ENCODE measurements around the gene IMMP2L. TPM values are rescaled to one million over a fixed set of nuclear protein-coding genes. Genes with fewer than 3 reads are reported as not detected.

The IMMP2L gene
- total RNA-seq, 1 donor from 2014 or later, result 29.7 TPM

GRCh38 chr7:110889335-110889734 lies 673.0 kb downstream of the IMMP2L start:
- Mint-ChIP-seq H3K36me3 (ENCODE audit: insufficient read depth) (no peaks in the 10 kb centered on the region), H3K4me1 (ENCODE audit: low read depth) (peaks cover 1% of the 10 kb centered on the region), H3K9me3 (ENCODE audit: low read depth) (peaks cover 3% of the 10 kb centered on the region), H3K27me3 (no peaks in the 10 kb centered on the region), H3K27ac (no peak overlapping the region), H3K4me3 (ENCODE audit: low read depth) (no peak overlapping the region)
- no peak for DNase-seq (ENCODE audit: low spot score, unreplicated experiment)
- no peak for TF ChIP-seq CTCF (IDR thresholded peaks at IDR 0.05; ENCODE audit: unreplicated experiment)

GRCh38 chr7:110888641-110889040 lies 673.7 kb downstream of the IMMP2L start:
- no peak overlapping the region for H3K4me3 Mint-ChIP-seq (ENCODE audit: low read depth)
- H3K27ac Mint-ChIP-seq, result no peak overlapping the region
- no peak for TF ChIP-seq CTCF (IDR thresholded peaks at IDR 0.05; ENCODE audit: unreplicated experiment)
- H3K9me3 Mint-ChIP-seq (ENCODE audit: low read depth), result no peaks in the 10 kb centered on the region
- H3K4me1 Mint-ChIP-seq (ENCODE audit: low read depth), result peaks cover 1% of the 10 kb centered on the region
- DNase-seq (ENCODE audit: low spot score, unreplicated experiment), result no peak
- H3K36me3 Mint-ChIP-seq (ENCODE audit: insufficient read depth), result no peaks in the 10 kb centered on the region
- H3K27me3 Mint-ChIP-seq, result no peaks in the 10 kb centered on the region

GRCh38 chr7:110885474-110885873 lies 676.8 kb downstream of the IMMP2L start:
- no peak overlapping the region for H3K27ac Mint-ChIP-seq
- no peaks in the 10 kb centered on the region for H3K9me3 Mint-ChIP-seq (ENCODE audit: low read depth)
- TF ChIP-seq CTCF (IDR thresholded peaks at IDR 0.05; ENCODE audit: unreplicated experiment), result no peak
- no peaks in the 10 kb centered on the region for H3K27me3 Mint-ChIP-seq
- H3K36me3 Mint-ChIP-seq (ENCODE audit: insufficient read depth), result no peaks in the 10 kb centered on the region
- no peak for DNase-seq (ENCODE audit: low spot score, unreplicated experiment)
- peaks cover 1% of the 10 kb centered on the region for H3K4me1 Mint-ChIP-seq (ENCODE audit: low read depth)
- H3K4me3 Mint-ChIP-seq (ENCODE audit: low read depth), result no peak overlapping the region

- Mint-ChIP-seq H3K27ac (no peak overlapping the region), H3K9me3 (ENCODE audit: low read depth) (no peaks in the 10 kb centered on the region), H3K4me1 (ENCODE audit: low read depth) (peaks cover under 1% of the 10 kb centered on the region), H3K27me3 (no peaks in the 10 kb centered on the region), H3K4me3 (ENCODE audit: low read depth) (no peak overlapping the region), H3K36me3 (ENCODE audit: insufficient read depth) (no peaks in the 10 kb centered on the region)
- no peak for DNase-seq (ENCODE audit: low spot score, unreplicated experiment)
- no peak for TF ChIP-seq CTCF (IDR thresholded peaks at IDR 0.05; ENCODE audit: unreplicated experiment)
Observed at GRCh38 chr7:110881721-110882120, 680.6 kb downstream of the IMMP2L start.

GRCh38 chr7:110880971-110881370 lies 681.3 kb downstream of the IMMP2L start:
- H3K9me3 Mint-ChIP-seq (ENCODE audit: low read depth), result no peaks in the 10 kb centered on the region
- H3K4me1 Mint-ChIP-seq (ENCODE audit: low read depth), result peaks cover 3% of the 10 kb centered on the region
- no peak for DNase-seq (ENCODE audit: low spot score, unreplicated experiment)
- no peaks in the 10 kb centered on the region for H3K36me3 Mint-ChIP-seq (ENCODE audit: insufficient read depth)
- no peaks in the 10 kb centered on the region for H3K27me3 Mint-ChIP-seq
- H3K27ac Mint-ChIP-seq, result no peak overlapping the region
- H3K4me3 Mint-ChIP-seq (ENCODE audit: low read depth), result no peak overlapping the region
- TF ChIP-seq CTCF (IDR thresholded peaks at IDR 0.05; ENCODE audit: unreplicated experiment), result no peak

All from progenitor cell of endocrine pancreas (in vitro differentiated cells).